Measurements from ENCODE around the gene PEF1. TPM values are rescaled to one million over a fixed set of nuclear protein-coding genes. Genes with fewer than 3 reads are reported as not detected.

The PEF1 gene
- total and polyA plus RNA-seq, 2 experiments from 2014 or later, result 22.3 to 68.5 TPM

DNA sequence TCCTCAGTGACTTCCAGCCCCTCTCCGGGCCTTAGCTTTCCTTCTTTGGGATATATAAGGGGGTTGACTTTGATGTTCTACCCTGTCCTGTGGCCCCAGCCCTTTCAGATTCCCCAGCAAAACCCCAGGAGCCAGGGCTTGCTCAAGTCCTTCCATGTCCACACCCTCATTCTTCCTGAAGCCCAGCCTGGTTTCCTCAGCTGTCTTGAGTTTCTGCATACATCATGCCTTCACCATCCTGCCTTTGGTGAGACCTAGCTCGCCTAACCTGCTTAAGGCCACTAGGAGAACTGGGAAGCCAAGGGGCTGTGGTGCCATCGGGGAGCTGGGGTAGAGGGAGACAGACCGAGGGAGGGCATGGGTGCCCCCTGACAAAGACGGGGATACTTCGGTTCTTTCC lies 17.2 kb upstream of the PEF1 start:
- no peak overlapping the region for H3K27ac Mint-ChIP-seq
- H3K4me2 ChIP-seq, result no peak overlapping the region
- DNase-seq (ENCODE audit: low spot score) (no peak), ATAC-seq (no peak)
- no peaks in the 10 kb centered on the region for H4K20me1 ChIP-seq (replicated peaks; ENCODE audit: insufficient read depth)
- no peaks in the 10 kb centered on the region for H3K9me2 ChIP-seq (ENCODE audit: insufficient read depth)
- TF ChIP-seq, protein P1, sequence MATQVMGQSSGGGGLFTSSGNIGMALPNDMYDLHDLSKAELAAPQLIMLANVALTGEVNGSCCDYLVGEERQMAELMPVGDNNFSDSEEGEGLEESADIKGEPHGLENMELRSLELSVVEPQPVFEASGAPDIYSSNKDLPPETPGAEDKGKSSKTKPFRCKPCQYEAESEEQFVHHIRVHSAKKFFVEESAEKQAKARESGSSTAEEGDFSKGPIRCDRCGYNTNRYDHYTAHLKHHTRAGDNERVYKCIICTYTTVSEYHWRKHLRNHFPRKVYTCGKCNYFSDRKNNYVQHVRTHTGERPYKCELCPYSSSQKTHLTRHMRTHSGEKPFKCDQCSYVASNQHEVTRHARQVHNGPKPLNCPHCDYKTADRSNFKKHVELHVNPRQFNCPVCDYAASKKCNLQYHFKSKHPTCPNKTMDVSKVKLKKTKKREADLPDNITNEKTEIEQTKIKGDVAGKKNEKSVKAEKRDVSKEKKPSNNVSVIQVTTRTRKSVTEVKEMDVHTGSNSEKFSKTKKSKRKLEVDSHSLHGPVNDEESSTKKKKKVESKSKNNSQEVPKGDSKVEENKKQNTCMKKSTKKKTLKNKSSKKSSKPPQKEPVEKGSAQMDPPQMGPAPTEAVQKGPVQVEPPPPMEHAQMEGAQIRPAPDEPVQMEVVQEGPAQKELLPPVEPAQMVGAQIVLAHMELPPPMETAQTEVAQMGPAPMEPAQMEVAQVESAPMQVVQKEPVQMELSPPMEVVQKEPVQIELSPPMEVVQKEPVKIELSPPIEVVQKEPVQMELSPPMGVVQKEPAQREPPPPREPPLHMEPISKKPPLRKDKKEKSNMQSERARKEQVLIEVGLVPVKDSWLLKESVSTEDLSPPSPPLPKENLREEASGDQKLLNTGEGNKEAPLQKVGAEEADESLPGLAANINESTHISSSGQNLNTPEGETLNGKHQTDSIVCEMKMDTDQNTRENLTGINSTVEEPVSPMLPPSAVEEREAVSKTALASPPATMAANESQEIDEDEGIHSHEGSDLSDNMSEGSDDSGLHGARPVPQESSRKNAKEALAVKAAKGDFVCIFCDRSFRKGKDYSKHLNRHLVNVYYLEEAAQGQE (IDR thresholded peaks at IDR 0.05; ENCODE audit: unreplicated experiment), result no peak
- TF ChIP-seq ZNF114 (CRISPR knock-in tag; IDR thresholded peaks at IDR 0.05), result no peak
- TF ChIP-seq, protein P2, sequence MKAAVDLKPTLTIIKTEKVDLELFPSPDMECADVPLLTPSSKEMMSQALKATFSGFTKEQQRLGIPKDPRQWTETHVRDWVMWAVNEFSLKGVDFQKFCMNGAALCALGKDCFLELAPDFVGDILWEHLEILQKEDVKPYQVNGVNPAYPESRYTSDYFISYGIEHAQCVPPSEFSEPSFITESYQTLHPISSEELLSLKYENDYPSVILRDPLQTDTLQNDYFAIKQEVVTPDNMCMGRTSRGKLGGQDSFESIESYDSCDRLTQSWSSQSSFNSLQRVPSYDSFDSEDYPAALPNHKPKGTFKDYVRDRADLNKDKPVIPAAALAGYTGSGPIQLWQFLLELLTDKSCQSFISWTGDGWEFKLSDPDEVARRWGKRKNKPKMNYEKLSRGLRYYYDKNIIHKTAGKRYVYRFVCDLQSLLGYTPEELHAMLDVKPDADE (IDR thresholded peaks at IDR 0.05), result no peak
- no peak for TF ChIP-seq POLR2AphosphoS5 (IDR thresholded peaks at IDR 0.05; ENCODE audit: low read depth)
- no peak for TF ChIP-seq ZNF331 (CRISPR knock-in tag; IDR thresholded peaks at IDR 0.05; ENCODE audit: low read depth)
- no peak for TF ChIP-seq JUNB (IDR thresholded peaks at IDR 0.05; ENCODE audit: unreplicated experiment)
- no peak for TF ChIP-seq EZH2 (IDR thresholded peaks at IDR 0.05; ENCODE audit: low read depth, unreplicated experiment)
- TF ChIP-seq EZH2phosphoT487 (IDR thresholded peaks at IDR 0.05; ENCODE audit: unreplicated experiment), result no peak
- no peak for TF ChIP-seq NANOG (IDR thresholded peaks at IDR 0.05; ENCODE audit: borderline replicate concordance)
- TF ChIP-seq CREB1 (CRISPR knock-in tag; IDR thresholded peaks at IDR 0.05; ENCODE audit: low read depth), result no peak
- TF ChIP-seq, protein P3, sequence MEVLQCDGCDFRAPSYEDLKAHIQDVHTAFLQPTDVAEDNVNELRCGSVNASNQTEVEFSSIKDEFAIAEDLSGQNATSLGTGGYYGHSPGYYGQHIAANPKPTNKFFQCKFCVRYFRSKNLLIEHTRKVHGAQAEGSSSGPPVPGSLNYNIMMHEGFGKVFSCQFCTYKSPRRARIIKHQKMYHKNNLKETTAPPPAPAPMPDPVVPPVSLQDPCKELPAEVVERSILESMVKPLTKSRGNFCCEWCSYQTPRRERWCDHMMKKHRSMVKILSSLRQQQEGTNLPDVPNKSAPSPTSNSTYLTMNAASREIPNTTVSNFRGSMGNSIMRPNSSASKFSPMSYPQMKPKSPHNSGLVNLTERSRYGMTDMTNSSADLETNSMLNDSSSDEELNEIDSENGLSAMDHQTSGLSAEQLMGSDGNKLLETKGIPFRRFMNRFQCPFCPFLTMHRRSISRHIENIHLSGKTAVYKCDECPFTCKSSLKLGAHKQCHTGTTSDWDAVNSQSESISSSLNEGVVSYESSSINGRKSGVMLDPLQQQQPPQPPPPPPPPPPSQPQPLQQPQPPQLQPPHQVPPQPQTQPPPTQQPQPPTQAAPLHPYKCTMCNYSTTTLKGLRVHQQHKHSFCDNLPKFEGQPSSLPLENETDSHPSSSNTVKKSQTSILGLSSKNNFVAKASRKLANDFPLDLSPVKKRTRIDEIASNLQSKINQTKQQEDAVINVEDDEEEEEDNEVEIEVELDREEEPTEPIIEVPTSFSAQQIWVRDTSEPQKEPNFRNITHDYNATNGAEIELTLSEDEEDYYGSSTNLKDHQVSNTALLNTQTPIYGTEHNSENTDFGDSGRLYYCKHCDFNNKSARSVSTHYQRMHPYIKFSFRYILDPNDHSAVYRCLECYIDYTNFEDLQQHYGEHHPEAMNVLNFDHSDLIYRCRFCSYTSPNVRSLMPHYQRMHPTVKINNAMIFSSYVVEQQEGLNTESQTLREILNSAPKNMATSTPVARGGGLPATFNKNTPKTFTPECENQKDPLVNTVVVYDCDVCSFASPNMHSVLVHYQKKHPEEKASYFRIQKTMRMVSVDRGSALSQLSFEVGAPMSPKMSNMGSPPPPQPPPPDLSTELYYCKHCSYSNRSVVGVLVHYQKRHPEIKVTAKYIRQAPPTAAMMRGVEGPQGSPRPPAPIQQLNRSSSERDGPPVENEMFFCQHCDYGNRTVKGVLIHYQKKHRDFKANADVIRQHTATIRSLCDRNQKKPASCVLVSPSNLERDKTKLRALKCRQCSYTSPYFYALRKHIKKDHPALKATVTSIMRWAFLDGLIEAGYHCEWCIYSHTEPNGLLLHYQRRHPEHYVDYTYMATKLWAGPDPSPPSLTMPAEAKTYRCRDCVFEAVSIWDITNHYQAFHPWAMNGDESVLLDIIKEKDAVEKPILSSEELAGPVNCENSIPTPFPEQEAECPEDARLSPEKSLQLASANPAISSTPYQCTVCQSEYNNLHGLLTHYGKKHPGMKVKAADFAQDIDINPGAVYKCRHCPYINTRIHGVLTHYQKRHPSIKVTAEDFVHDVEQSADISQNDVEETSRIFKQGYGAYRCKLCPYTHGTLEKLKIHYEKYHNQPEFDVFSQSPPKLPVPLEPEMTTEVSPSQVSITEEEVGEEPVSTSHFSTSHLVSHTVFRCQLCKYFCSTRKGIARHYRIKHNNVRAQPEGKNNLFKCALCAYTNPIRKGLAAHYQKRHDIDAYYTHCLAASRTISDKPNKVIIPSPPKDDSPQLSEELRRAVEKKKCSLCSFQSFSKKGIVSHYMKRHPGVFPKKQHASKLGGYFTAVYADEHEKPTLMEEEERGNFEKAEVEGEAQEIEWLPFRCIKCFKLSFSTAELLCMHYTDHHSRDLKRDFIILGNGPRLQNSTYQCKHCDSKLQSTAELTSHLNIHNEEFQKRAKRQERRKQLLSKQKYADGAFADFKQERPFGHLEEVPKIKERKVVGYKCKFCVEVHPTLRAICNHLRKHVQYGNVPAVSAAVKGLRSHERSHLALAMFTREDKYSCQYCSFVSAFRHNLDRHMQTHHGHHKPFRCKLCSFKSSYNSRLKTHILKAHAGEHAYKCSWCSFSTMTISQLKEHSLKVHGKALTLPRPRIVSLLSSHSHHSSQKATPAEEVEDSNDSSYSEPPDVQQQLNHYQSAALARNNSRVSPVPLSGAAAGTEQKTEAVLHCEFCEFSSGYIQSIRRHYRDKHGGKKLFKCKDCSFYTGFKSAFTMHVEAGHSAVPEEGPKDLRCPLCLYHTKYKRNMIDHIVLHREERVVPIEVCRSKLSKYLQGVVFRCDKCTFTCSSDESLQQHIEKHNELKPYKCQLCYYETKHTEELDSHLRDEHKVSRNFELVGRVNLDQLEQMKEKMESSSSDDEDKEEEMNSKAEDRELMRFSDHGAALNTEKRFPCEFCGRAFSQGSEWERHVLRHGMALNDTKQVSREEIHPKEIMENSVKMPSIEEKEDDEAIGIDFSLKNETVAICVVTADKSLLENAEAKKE (CRISPR knock-in tag; IDR thresholded peaks at IDR 0.05), result no peak
- no peak for TF ChIP-seq STAT1 (IDR thresholded peaks at IDR 0.05; ENCODE audit: unreplicated experiment)
- TF ChIP-seq, protein P4, sequence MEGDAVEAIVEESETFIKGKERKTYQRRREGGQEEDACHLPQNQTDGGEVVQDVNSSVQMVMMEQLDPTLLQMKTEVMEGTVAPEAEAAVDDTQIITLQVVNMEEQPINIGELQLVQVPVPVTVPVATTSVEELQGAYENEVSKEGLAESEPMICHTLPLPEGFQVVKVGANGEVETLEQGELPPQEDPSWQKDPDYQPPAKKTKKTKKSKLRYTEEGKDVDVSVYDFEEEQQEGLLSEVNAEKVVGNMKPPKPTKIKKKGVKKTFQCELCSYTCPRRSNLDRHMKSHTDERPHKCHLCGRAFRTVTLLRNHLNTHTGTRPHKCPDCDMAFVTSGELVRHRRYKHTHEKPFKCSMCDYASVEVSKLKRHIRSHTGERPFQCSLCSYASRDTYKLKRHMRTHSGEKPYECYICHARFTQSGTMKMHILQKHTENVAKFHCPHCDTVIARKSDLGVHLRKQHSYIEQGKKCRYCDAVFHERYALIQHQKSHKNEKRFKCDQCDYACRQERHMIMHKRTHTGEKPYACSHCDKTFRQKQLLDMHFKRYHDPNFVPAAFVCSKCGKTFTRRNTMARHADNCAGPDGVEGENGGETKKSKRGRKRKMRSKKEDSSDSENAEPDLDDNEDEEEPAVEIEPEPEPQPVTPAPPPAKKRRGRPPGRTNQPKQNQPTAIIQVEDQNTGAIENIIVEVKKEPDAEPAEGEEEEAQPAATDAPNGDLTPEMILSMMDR (conservative IDR thresholded peaks at IDR 0.05; ENCODE audit: low read depth in 2 of 2), result no peak
- H3K27me3 Mint-ChIP-seq (ENCODE audit: insufficient read depth, low read depth, poor library complexity), result peaks cover 7% of the 10 kb centered on the region
- no peaks in the 10 kb centered on the region for H3K36me3 Mint-ChIP-seq (ENCODE audit: low read depth)
- peaks cover 10% of the 10 kb centered on the region; the same call in 2 of the 3 replicates for H3K4me1 Mint-ChIP-seq
- H3K4me3 ChIP-seq, result no peak overlapping the region
- no peak overlapping the region for H3K4me3 Mint-ChIP-seq
- H3K4me1 ChIP-seq (ENCODE audit: insufficient read depth), result no peaks in the 10 kb centered on the region
- H3K36me3 ChIP-seq (ENCODE audit: insufficient read depth), result no peaks in the 10 kb centered on the region
- H3K9me3 Mint-ChIP-seq, result no peaks in the 10 kb centered on the region
- no peaks in the 10 kb centered on the region for H3K79me2 ChIP-seq (replicated peaks; ENCODE audit: insufficient read depth)
- no peaks in the 10 kb centered on the region for H3K27me3 ChIP-seq (ENCODE audit: insufficient read depth)
- H2AFZ ChIP-seq, result no peak overlapping the region
- H3K27ac ChIP-seq (ENCODE audit: low read depth), result no peak overlapping the region
- H3F3A ChIP-seq (replicated peaks; ENCODE audit: low read depth), result no peaks in the 10 kb centered on the region

Measured in GM23338 (cell line).